H9 (cell line): ENCODE data around the gene PSTPIP1. TPM values are rescaled to one million over a fixed set of nuclear protein-coding genes. Genes with fewer than 3 reads are reported as not detected.
A peak's percentile ranks its signal among the peaks of the same experiment; 100 is the strongest.

Source experiments
- DNase-seq: peaks from one replicate; pipeline ENCODE4 v3.0.0-alpha.2; 2017
- H2AFZ ChIP-seq: one replicate; pipeline ENCODE4 v1.6.1; 2013; ENCODE audit warnings: mild to moderate bottlenecking, low read length, control low read depth, moderate library complexity
- H2AK5ac ChIP-seq: 2 replicates; pipeline ENCODE4 v1.6.1; 2013; ENCODE audit warnings: low read length, control low read depth, mixed read lengths; ENCODE audit not compliant: insufficient read length
- H2BK120ac ChIP-seq: one replicate; pipeline ENCODE4 v1.6.1; 2013; ENCODE audit warnings: low read depth, mild to moderate bottlenecking, low read length, control low read depth, inconsistent platforms; ENCODE audit not compliant: poor library complexity, severe bottlenecking
- H2BK12ac ChIP-seq: 2 replicates; pipeline ENCODE4 v1.6.1; 2013; ENCODE audit warnings: low read length, control low read depth, mixed read lengths, low read depth; ENCODE audit not compliant: insufficient read length
- H2BK15ac ChIP-seq: 2 replicates; pipeline ENCODE4 v1.6.1; 2013; ENCODE audit warnings: low read depth, low read length, control low read depth
- H2BK20ac ChIP-seq: one replicate; pipeline ENCODE4 v1.6.1; 2013; ENCODE audit warnings: low read depth, mild to moderate bottlenecking, low read length, control low read depth, inconsistent platforms; ENCODE audit not compliant: poor library complexity, severe bottlenecking
- H2BK5ac ChIP-seq: 2 replicates; pipeline ENCODE4 v1.6.1; 2013; ENCODE audit warnings: low read length, control low read depth, mixed read lengths; ENCODE audit not compliant: insufficient read length
- H3K14ac ChIP-seq: 2 replicates; pipeline ENCODE4 v1.6.1; 2013; ENCODE audit warnings: low read length, control low read depth; ENCODE audit not compliant: insufficient read depth
- H3K18ac ChIP-seq: 2 replicates; pipeline ENCODE4 v1.6.1; 2013; ENCODE audit warnings: low read depth, mild to moderate bottlenecking, mixed read lengths, low read length, control low read depth; ENCODE audit not compliant: insufficient read length
- H3K23ac ChIP-seq: 2 replicates; pipeline ENCODE4 v1.6.1; 2013; ENCODE audit warnings: low read length, control low read depth, mixed read lengths, low read depth; ENCODE audit not compliant: insufficient read length
- H3K23me2 ChIP-seq: 2 replicates; pipeline ENCODE4 v1.6.1; 2013; ENCODE audit warnings: low read depth, mild to moderate bottlenecking, mixed read lengths, low read length, control low read depth; ENCODE audit not compliant: insufficient read length, poor library complexity, severe bottlenecking
- H3K27ac ChIP-seq: 2 replicates; pipeline ENCODE4 v1.5.1; 2013; ENCODE audit warnings: low read length, control low read depth, mixed read lengths, low read depth; ENCODE audit not compliant: insufficient read length
- H3K27me3 ChIP-seq: 2 replicates; pipeline ENCODE4 v1.6.1; 2013; ENCODE audit warnings: low read length, control low read depth, inconsistent platforms; ENCODE audit not compliant: insufficient read depth
- H3K4ac ChIP-seq: 2 replicates; pipeline ENCODE4 v1.6.1; 2013; ENCODE audit warnings: low read depth, mild to moderate bottlenecking, control low read depth, inconsistent platforms, low read length, moderate library complexity
- H3K4me1 ChIP-seq: 2 replicates; pipeline ENCODE4 v1.6.1; 2013; ENCODE audit warnings: low read length, control low read depth, inconsistent platforms; ENCODE audit not compliant: insufficient read depth
- H3K4me2 ChIP-seq: 2 replicates; pipeline ENCODE4 v1.6.1; 2013; ENCODE audit warnings: low read length, control low read depth, mixed read lengths; ENCODE audit not compliant: insufficient read length, insufficient read depth
- H3K56ac ChIP-seq: 2 replicates; pipeline ENCODE4 v1.6.1; 2013; ENCODE audit warnings: low read depth, mild to moderate bottlenecking, mixed read lengths, low read length, control low read depth; ENCODE audit not compliant: insufficient read length
- H3K79me1 ChIP-seq: 2 replicates; pipeline ENCODE4 v1.6.1; 2013; ENCODE audit warnings: low read depth, mild to moderate bottlenecking, moderate library complexity, low read length, control low read depth, inconsistent platforms; ENCODE audit not compliant: insufficient read depth, poor library complexity, severe bottlenecking
- H3K79me2 ChIP-seq: 2 replicates; pipeline ENCODE4 v1.6.1; 2013; ENCODE audit warnings: low read length, control low read depth, inconsistent platforms; ENCODE audit not compliant: insufficient read depth
- H3K9ac ChIP-seq: 2 replicates; pipeline ENCODE4 v1.6.1; 2013; ENCODE audit warnings: low read length, control low read depth, mixed read lengths; ENCODE audit not compliant: insufficient read length; ENCODE audit errors: extremely low read depth
- H3K9me3 ChIP-seq: one replicate; pipeline ENCODE4 v1.6.1; 2013; ENCODE audit warnings: low read depth, low read length, inconsistent platforms; ENCODE audit not compliant: control insufficient read depth
- H3T11ph ChIP-seq: one replicate; pipeline ENCODE4 v1.6.1; 2013; ENCODE audit warnings: mild to moderate bottlenecking, low read length, control low read depth, inconsistent platforms
- H4K20me1 ChIP-seq: one replicate; pipeline ENCODE4 v1.6.1; 2013; ENCODE audit not compliant: control insufficient read depth, insufficient read length, insufficient read depth
- H4K5ac ChIP-seq: 2 replicates; pipeline ENCODE4 v1.6.1; 2013; ENCODE audit warnings: low read depth, mild to moderate bottlenecking, mixed read lengths, low read length, control low read depth; ENCODE audit not compliant: insufficient read length
- H4K8ac ChIP-seq: replicated peaks from 2 replicates; pipeline ENCODE4 v1.6.1; 2013; ENCODE audit warnings: low read length, control low read depth, mixed read lengths, low read depth; ENCODE audit not compliant: insufficient read length
- H4K91ac ChIP-seq: 2 replicates; pipeline ENCODE4 v1.6.1; 2013; ENCODE audit warnings: low read depth, mild to moderate bottlenecking, moderate library complexity, mixed read lengths, low read length, control low read depth; ENCODE audit not compliant: insufficient read length
- H3K27ac Mint-ChIP-seq, 3 experiments: 2 replicates in 2 of 3; 3 replicates in 1 of 3; pipeline ENCODE4 v1.8.0; 2020 to 2021; ENCODE audit warnings: mixed read lengths in 3 of 3, mild to moderate bottlenecking in 1 of 3, moderate library complexity in 1 of 3
- H3K27me3 Mint-ChIP-seq: 2 replicates; pipeline ENCODE4 v1.8.0; 2021; ENCODE audit warnings: low read depth, mild to moderate bottlenecking, moderate library complexity, mixed read lengths
- H3K36me3 Mint-ChIP-seq, 3 experiments: 2 replicates in 2 of 3; 3 replicates in 1 of 3; pipeline ENCODE4 v1.8.0; 2020 to 2021; ENCODE audit warnings: low read depth in 3 of 3, mixed read lengths in 3 of 3; ENCODE audit not compliant: insufficient read depth in 1 of 3
- H3K4me1 Mint-ChIP-seq, 2 experiments: 2 replicates each; pipeline ENCODE4 v1.8.0; 2020; ENCODE audit warnings: mixed read lengths in 2 of 2
- H3K4me3 Mint-ChIP-seq, 2 experiments: 2 replicates in 1 of 2; 3 replicates in 1 of 2; pipeline ENCODE4 v1.8.0; 2020 to 2021; ENCODE audit warnings: mild to moderate bottlenecking in 2 of 2, mixed read lengths in 2 of 2, moderate library complexity in 1 of 2
- H3K9me3 Mint-ChIP-seq, 2 experiments: 2 replicates in 1 of 2; 3 replicates in 1 of 2; pipeline ENCODE4 v1.8.0; 2020; ENCODE audit warnings: mild to moderate bottlenecking in 2 of 2, mixed read lengths in 2 of 2, moderate library complexity in 1 of 2
- WGBS: extraction: QIAGEN DNeasy Blood & Tissue Kit; methylation state at CpG from one replicate; pipeline ENCODE4 v1.1.7; 2013; ENCODE audit warnings: missing lambda C conversion rate, low lambda C conversion rate, mixed read lengths; ENCODE audit not compliant: insufficient read length; ENCODE audit errors: extremely low coverage; 5-methylcytosine and 5-hydroxymethylcytosine counted together
- total RNA-seq: library from RNA; stranded (reverse); gene quantifications from 2 replicates; pipeline ENCODE4 v1.2.1, GENCODE V29; 2021
- TF ChIP-seq, protein P1 (sequence below): fragments of 200-600 bp; sonication (generic); conservative IDR thresholded peaks from 3 replicates; pipeline ENCODE4 v1.8.0; 2021; ENCODE audit warnings: antibody characterized with exemption, mild to moderate bottlenecking

Gene PSTPIP1
- total RNA-seq, 1 experiment from 2014 or later = 1.8 TPM

- Histone ChIP-seq H3K23me2 (no peaks in the 10 kb centered on the region), H4K8ac (no peak overlapping the region), H2BK15ac (no peak overlapping the region), H3K9ac (no peak overlapping the region), H3K27me3 (no peaks in the 10 kb centered on the region), H3T11ph (no peak overlapping the region), H2AK5ac (no peak overlapping the region), H2BK120ac (no peak overlapping the region), H2BK20ac (no peak overlapping the region), H3K18ac (no peak overlapping the region), H3K14ac (no peak overlapping the region), H3K79me2 (no peaks in the 10 kb centered on the region), H3K9me3 (no peaks in the 10 kb centered on the region), H3K79me1 (no peaks in the 10 kb centered on the region), H3K4me1 (no peaks in the 10 kb centered on the region), H3K23ac (no peak overlapping the region), H4K91ac (no peak overlapping the region), H2BK5ac (no peak overlapping the region), H2BK12ac (no peak overlapping the region), H3K27ac (no peak overlapping the region), H3K4me2 (no peak overlapping the region), H2AFZ (no peak overlapping the region), H4K20me1 (no peaks in the 10 kb centered on the region), H3K56ac (no peak overlapping the region), H4K5ac (no peak overlapping the region), H3K4ac (no peak overlapping the region)
- no CpG with 5 or more reads among the region's 12 CpGs for WGBS
- H3K36me3 Mint-ChIP-seq = peaks cover 0 to 3% (median 0%) of the 10 kb centered on the region in 3 experiments; a peak in 1 of 7 replicates
- peaks cover 13 to 27% of the 10 kb centered on the region in 2 experiments for H3K4me1 Mint-ChIP-seq
- H3K4me3 Mint-ChIP-seq = no peak overlapping the region
- peak; percentile 28 for DNase-seq
- H3K27me3 Mint-ChIP-seq = no peaks in the 10 kb centered on the region; the same call in none of the 2 replicates
- TF ChIP-seq, protein P1, sequence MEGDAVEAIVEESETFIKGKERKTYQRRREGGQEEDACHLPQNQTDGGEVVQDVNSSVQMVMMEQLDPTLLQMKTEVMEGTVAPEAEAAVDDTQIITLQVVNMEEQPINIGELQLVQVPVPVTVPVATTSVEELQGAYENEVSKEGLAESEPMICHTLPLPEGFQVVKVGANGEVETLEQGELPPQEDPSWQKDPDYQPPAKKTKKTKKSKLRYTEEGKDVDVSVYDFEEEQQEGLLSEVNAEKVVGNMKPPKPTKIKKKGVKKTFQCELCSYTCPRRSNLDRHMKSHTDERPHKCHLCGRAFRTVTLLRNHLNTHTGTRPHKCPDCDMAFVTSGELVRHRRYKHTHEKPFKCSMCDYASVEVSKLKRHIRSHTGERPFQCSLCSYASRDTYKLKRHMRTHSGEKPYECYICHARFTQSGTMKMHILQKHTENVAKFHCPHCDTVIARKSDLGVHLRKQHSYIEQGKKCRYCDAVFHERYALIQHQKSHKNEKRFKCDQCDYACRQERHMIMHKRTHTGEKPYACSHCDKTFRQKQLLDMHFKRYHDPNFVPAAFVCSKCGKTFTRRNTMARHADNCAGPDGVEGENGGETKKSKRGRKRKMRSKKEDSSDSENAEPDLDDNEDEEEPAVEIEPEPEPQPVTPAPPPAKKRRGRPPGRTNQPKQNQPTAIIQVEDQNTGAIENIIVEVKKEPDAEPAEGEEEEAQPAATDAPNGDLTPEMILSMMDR = no peak
- H3K27ac Mint-ChIP-seq = peak overlapping the region in 2 of 3 experiments; percentile 63 to 97; a peak in 2 of 7 replicates
- no peaks in the 10 kb centered on the region for H3K9me3 Mint-ChIP-seq
Observed at GRCh38 chr15:77031376-77032050, 36.6 kb downstream of the PSTPIP1 start.
